Gastrocnemius medialis (tissue), 4 donors: ENCODE results near the gene ARHGEF18. TPM values are rescaled to one million over a fixed set of nuclear protein-coding genes. Genes with fewer than 3 reads are reported as not detected.

Source experiments
- ATAC-seq, 2 donors: fragments of 150-250 bp; one replicate each; pipeline ENCODE4 v1.9.1; 2016
- DNase-seq, 2 donors: peaks; one replicate each; pipeline ENCODE4 v3.0.0-alpha.2; 2019
- H3K27ac ChIP-seq, 4 donors: fragments of 200-600 bp; sonication (generic); 1 replicate in 1 of 4; 2 replicates in 3 of 4; pipeline ENCODE4 v1.5.1; 2016 to 2018; ENCODE audit warnings: mild to moderate bottlenecking in 2 of 4, moderate library complexity in 1 of 4
- H3K27me3 ChIP-seq, 3 donors: fragments of 200-600 bp; sonication (generic) in 2 of 3; 1 replicate in 1 of 3; 2 replicates in 2 of 3; pipeline versions ENCODE4 v1.5.1 to v1.6.0; 2016 to 2019; ENCODE audit warnings: mild to moderate bottlenecking in 1 of 3, moderate library complexity in 1 of 3
- H3K36me3 ChIP-seq, 2 donors: fragments of 200-600 bp; sonication (generic) in 1 of 2; one replicate each; pipeline ENCODE4 v1.5.1; 2017 to 2018
- H3K4me1 ChIP-seq, 2 donors: fragments of 200-600 bp; sonication (generic) in 1 of 2; one replicate each; pipeline ENCODE4 v1.5.1; 2016 to 2017; ENCODE audit warnings: mild to moderate bottlenecking in 2 of 2
- H3K4me3 ChIP-seq, 4 donors: fragments of 200-600 bp; sonication (generic) in 3 of 4; 1 replicate in 1 of 4; 2 replicates in 3 of 4; pipeline ENCODE4 v1.5.1; 2016 to 2019; ENCODE audit warnings: mild to moderate bottlenecking in 2 of 4
- H3K9me3 ChIP-seq, 3 donors: fragments of 200-600 bp; sonication (generic) in 2 of 3; 1 replicate in 1 of 3; 2 replicates in 2 of 3; pipeline ENCODE4 v1.5.1; 2016 to 2019
- POLR2A ChIP-seq, 2 donors: fragments of 450-650 bp; IDR thresholded peaks; one replicate each; pipeline ENCODE4 v1.6.1; 2017; ENCODE audit warnings: antibody characterized with exemption in 2 of 2, mild to moderate bottlenecking in 2 of 2, moderate library complexity in 2 of 2
- in situ Hi-C, 4 donors: fragments of 200-750 bp; cut with MboI; loops; one replicate each; pipeline versions ENCODE4 v1.15.0 to v1.8.0; 2017; ENCODE audit warnings: low sequenced_read_pairs in 4 of 4
- intact Hi-C: fragments of 100-400 bp; cut with DNase I; formaldehyde crosslinking; loops from one replicate; pipeline ENCODE4 v1.15.1; 2023; ENCODE audit warnings: low total_unique reads
- total RNA-seq, 4 donors: library from RNA; depleted of rRNA; stranded (reverse); fragments of >200 nt; gene quantifications; one replicate each; pipeline versions ENCODE4 v1.1.0 to v1.2.3, GENCODE V29; 2016
- TF ChIP-seq, protein P1 (sequence below), 5 experiments: fragments of 450-650 bp in 3 of 5; fragments of 200-600 bp in 2 of 5; sonication (generic) in 2 of 5; IDR thresholded peaks in 4 of 5; conservative IDR thresholded peaks in 1 of 5; 1 replicate in 4 of 5; 2 replicates in 1 of 5; pipeline ENCODE4 v1.5.1; 2016 to 2019; ENCODE audit warnings: antibody characterized with exemption in 5 of 5, mild to moderate bottlenecking in 3 of 5, moderate library complexity in 3 of 5

The ARHGEF18 gene
- total RNA-seq, 4 donors from 2014 or later: 7.9 to 11.3 (median 10.2) TPM

DNA sequence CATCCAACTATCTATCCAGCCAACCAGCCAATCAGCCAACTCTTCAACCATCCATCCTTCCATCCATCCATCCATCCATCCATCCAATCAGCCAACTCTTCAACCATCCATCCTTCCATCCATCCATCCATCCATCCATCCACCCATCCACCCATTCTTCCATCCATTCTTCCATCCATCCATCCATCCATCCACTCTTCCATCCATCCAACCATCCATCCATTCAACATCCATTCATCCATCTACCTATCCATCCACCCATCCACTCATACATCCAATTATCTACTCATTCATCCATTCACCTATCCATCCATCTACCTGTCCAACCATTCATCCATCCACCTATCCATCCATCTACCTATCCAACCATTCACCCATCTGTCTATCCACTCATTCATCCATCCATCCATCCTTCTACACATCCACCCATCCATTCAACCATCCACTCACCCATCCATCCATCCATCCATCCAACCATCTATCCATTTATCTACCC lies 9.4 kb downstream of the ARHGEF18 start:
- Histone ChIP-seq H3K9me3 (no peaks in the 10 kb centered on the region), H3K4me3 (no peak overlapping the region), H3K27ac (no peak overlapping the region), H3K36me3 (no peaks in the 10 kb centered on the region), H3K27me3 (peaks cover 0 to 4% (median 2%) of the 10 kb centered on the region in 3 donors), H3K4me1 (no peaks in the 10 kb centered on the region)
- intact Hi-C loops: loop anchor here (10.0 kb wide), 1 partner anchor 327 kb away; the partner anchor contains the start of gene TRAPPC5
- DNase-seq: no peak
- in situ Hi-C loops: loop anchor here in 2 of 4 donors (25.0 kb wide), 1 partner anchor 454 kb away; no protein-coding TSS in a partner anchor
- TF ChIP-seq, protein P1, sequence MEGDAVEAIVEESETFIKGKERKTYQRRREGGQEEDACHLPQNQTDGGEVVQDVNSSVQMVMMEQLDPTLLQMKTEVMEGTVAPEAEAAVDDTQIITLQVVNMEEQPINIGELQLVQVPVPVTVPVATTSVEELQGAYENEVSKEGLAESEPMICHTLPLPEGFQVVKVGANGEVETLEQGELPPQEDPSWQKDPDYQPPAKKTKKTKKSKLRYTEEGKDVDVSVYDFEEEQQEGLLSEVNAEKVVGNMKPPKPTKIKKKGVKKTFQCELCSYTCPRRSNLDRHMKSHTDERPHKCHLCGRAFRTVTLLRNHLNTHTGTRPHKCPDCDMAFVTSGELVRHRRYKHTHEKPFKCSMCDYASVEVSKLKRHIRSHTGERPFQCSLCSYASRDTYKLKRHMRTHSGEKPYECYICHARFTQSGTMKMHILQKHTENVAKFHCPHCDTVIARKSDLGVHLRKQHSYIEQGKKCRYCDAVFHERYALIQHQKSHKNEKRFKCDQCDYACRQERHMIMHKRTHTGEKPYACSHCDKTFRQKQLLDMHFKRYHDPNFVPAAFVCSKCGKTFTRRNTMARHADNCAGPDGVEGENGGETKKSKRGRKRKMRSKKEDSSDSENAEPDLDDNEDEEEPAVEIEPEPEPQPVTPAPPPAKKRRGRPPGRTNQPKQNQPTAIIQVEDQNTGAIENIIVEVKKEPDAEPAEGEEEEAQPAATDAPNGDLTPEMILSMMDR (IDR thresholded peaks at IDR 0.05 in 4 of 5, conservative IDR thresholded peaks at IDR 0.05 in 1 of 5): no peak
- no peak for TF ChIP-seq POLR2A (IDR thresholded peaks at IDR 0.05)
- no peak for ATAC-seq

DNA sequence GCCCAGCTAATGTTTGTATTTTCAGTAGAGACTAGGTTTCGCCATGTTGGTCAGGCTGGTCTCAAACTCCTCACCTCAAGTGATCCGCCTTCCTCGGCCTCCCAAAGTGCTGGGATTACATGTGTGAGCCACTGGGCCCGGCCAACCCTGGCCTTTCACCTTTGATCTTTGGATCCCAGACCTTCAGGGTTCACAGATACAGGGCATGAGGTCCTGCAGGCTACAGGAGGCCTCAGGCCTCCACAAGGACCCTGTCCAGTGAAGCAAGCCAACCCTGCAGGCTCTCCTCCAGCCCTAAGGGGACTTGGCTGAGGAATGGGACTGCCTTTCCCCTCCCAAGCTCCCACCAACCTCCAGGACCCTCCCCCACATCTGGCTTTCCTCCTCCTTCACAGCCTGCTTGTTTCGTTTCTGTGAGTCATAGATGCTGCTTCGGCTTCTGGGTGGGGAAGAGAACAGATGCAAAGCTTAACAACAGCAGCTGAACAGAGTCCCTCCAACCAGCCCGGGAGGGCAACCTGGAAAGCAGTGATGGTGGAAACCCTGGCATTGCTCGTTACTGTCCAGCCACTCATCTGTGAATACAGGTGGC lies 11.8 kb downstream of the ARHGEF18 start:
- intact Hi-C loops (no loop called here), in situ Hi-C loops (loop anchor here in 2 of 4 donors (25.0 kb wide), 1 partner anchor 452 kb away; no protein-coding TSS in a partner anchor)

DNA sequence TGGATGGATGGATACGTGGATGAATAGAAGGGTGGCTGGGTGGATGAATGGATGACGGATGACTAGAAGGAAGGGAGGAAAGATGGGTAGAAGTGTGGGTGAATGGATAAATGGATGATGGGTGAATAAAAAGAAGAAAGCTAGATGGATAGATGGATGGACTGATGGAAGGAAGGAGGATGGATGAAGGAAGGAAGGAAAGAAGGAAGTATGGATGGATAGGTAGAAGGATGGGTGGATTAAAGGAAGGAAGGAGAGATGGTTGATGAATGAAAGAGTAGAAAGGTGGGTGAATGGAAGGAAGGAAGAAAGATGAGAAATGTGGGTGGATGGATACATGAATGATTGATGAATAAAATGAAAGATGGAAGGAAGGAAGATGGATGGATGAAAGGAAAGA lies 14.5 kb downstream of the ARHGEF18 start:
- H3K4me1 ChIP-seq: no peaks in the 10 kb centered on the region
- no peak overlapping the region for H3K27ac ChIP-seq
- intact Hi-C loops (no loop called here), in situ Hi-C loops (loop anchor here in 2 of 4 donors (25.0 kb wide), 1 partner anchor 449 kb away; no protein-coding TSS in a partner anchor)
- no peak for DNase-seq
- no peak for TF ChIP-seq POLR2A (IDR thresholded peaks at IDR 0.05)
- TF ChIP-seq, protein P1 (IDR thresholded peaks at IDR 0.05 in 4 of 5, conservative IDR thresholded peaks at IDR 0.05 in 1 of 5): no peak
- H3K4me3 ChIP-seq: no peak overlapping the region
- H3K36me3 ChIP-seq: no peaks in the 10 kb centered on the region
- no peaks in the 10 kb centered on the region for H3K9me3 ChIP-seq
- no peaks in the 10 kb centered on the region for H3K27me3 ChIP-seq
- no peak for ATAC-seq

More for the DNA sequence above, 11.8 kb downstream of the ARHGEF18 start:
- peaks cover 0 to 2% (median 2%) of the 10 kb centered on the region in 3 donors for H3K27me3 ChIP-seq
- ATAC-seq: no peak
- no peak overlapping the region for H3K4me3 ChIP-seq
- no peaks in the 10 kb centered on the region for H3K9me3 ChIP-seq
- TF ChIP-seq, protein P1 (IDR thresholded peaks at IDR 0.05 in 4 of 5, conservative IDR thresholded peaks at IDR 0.05 in 1 of 5): no peak
- no peak for TF ChIP-seq POLR2A (IDR thresholded peaks at IDR 0.05)
- no peak for DNase-seq
- no peak overlapping the region for H3K27ac ChIP-seq
- H3K4me1 ChIP-seq: no peaks in the 10 kb centered on the region
- no peaks in the 10 kb centered on the region for H3K36me3 ChIP-seq

DNA sequence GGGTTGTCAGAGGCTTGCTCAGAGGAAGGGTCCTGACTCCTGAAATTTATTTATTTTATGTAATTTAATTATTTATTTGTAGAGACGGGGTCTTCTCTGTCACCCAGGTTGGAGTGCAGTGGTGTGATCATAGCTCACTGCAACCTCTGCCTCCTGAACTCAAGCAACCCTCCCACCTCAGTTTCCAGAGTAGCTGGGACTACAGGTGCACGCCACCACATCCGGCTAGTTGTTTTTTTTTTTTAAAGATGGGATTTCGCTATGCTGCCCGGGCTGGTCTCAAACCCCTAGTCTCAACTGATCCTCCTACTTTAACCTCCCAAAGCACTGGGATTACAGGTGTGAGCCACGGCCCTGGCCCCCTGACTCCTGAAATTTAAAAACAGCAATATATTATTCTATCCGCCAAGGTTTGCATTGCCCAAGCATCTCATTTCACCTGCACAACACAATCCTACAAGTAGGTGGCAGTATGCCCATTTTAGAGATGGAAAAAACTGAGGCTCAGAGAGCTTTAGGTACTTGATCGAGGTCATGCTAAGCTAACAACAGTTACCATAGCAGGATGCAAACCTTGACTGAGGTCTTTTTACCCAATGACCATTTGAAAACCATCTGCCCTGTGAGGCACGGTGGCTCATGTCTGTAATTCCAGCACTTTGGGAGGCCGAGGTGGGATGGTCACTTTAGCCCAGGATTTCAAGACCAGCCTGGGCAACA lies 18.1 kb downstream of the ARHGEF18 start:
- DNase-seq: no peak
- Histone ChIP-seq H3K4me1 (no peaks in the 10 kb centered on the region), H3K27ac (no peak overlapping the region), H3K9me3 (no peaks in the 10 kb centered on the region), H3K27me3 (no peaks in the 10 kb centered on the region), H3K36me3 (no peaks in the 10 kb centered on the region), H3K4me3 (no peak overlapping the region)
- intact Hi-C loops: no loop called here
- no peak for ATAC-seq
- in situ Hi-C loops: loop anchor here in 2 of 4 donors (25.0 kb wide), 1 partner anchor 445 kb away; no protein-coding TSS in a partner anchor
- no peak for TF ChIP-seq POLR2A (IDR thresholded peaks at IDR 0.05)
- TF ChIP-seq, protein P1 (IDR thresholded peaks at IDR 0.05 in 4 of 5, conservative IDR thresholded peaks at IDR 0.05 in 1 of 5): no peak
